HTERT RPE-1 (cell line): ENCODE data around the gene MICAL3.
"Not testable (repeated sequence)": the region's sequence is repeated elsewhere in the genome, so short reads cannot be mapped to it uniquely, and the experiment has no call there.

ENCODE experiments used
- in situ Hi-C: fragments of 300-500 bp; cut with MboI; formaldehyde crosslinking; loops from 4 replicates; pipeline ENCODE4 v1.14.3; 2020; ENCODE audit warnings: low sequenced_read_pairs

The MICAL3 gene

DNA sequence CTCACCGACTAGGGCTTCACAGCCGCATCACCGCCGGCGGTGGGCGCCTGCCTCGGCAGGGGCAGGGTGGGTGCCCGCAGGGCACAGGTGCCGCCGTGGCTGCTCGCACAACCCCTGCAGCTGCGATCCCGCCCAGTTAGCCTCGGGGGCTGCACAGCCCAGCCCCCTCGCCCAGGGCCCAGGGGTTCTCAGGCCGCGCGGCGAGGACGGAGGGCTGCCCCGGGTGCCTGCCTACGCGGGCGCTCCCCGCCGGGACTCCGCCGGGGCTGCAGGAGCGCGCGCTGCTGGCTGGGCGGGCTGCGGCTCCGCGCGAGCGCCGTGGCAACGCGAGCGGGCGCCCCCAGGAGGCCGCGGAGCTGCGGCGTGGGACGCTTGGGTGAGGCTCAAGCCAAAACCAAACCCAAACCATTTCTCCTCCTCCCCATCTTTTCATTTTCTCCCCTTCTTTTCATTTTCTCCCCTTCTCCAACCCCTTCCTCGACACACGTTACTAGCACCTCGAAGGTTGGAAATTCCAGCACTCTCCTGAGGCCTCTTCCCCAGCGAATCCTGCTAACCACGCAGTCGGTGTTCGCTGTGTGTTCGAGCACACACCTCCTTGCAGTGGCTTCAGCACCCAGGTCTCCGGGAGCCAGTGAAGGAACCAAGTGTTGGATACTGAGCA, at the start of gene MICAL3:
TSS of gene MICAL3 (minus strand) at position 286 of the 664 bp plus-strand sequence. CDS start 117,749 bp downstream, outside the sequence.
- in situ Hi-C loops = no loop called here

DNA sequence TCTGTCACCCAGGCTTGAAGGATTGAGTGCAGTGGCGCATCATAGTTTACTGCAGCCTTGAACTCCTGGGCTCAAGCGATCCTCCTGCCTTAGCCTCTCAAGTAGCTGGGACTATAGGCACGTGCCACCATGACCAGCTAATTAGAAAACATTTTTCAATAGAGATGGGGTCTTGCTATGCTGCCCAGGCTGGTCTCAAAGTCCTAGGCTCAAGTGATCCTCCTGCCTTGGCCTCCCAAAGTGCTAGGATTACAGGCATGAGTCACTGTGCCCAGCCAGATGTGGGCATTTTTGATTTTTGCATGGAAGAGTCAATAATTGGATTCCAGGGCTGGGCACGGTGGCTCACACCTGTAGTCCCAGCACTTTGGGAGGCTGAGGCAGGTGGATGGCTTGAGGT, 49.6 kb upstream of the MICAL3 start:
- in situ Hi-C loops = not testable (repeated sequence)

GRCh38 chr22:18073467-18073866, 49.1 kb upstream of the MICAL3 start:
- in situ Hi-C loops = no loop called here

DNA sequence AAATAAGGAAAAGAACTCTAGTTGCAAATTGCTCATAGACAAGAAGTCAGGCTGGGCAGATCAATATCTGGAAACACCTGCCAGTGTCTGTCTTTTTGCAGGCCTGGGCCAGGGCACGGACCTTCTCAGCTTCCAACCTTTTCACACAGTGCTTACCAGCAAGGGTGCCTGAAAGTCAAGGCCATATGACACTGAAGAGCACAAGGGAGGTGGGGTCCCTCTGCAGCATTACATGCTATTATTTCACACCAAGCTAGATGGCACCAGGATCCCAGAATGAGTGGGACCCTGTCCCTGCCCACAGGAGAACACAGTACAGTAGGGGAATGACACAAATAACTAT, 47.6 kb upstream of the MICAL3 start:
- in situ Hi-C loops = no loop called here

- in situ Hi-C loops = not testable (repeated sequence)
Observed at GRCh38 chr22:18071307-18071967, 47.1 kb upstream of the MICAL3 start.

- in situ Hi-C loops = no loop called here
Observed at GRCh38 chr22:18070556-18071306, 46.4 kb upstream of the MICAL3 start.

- in situ Hi-C loops = no loop called here
Observed at GRCh38 chr22:18070041-18070440, 45.7 kb upstream of the MICAL3 start.

DNA sequence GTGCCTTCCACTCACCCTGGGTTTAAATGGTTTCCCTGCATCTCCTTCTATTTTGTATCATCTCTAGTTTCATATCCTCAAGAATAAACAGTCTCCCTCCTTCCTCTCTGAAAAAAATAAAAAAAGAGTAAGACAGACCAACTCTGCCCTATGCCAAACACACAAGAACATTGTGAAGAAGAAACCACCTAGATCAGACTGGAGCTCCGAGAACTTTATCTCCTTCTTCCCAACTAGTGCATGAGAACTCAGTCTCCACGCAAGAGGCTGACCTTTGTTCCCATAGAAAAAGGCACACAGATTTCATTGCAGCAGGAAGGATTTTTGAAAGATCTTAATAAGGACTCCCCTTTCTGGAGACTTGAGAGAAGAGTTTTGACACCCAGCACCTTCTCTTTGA, 44.7 kb upstream of the MICAL3 start:
- in situ Hi-C loops = no loop called here

- in situ Hi-C loops = no loop called here
Observed at GRCh38 chr22:18068381-18068988, 44.1 kb upstream of the MICAL3 start.

- in situ Hi-C loops = no loop called here
Observed at GRCh38 chr22:18067548-18068341, 43.4 kb upstream of the MICAL3 start.

- in situ Hi-C loops = no loop called here
Observed at GRCh38 chr22:18067121-18067520, 42.8 kb upstream of the MICAL3 start.

GRCh38 chr22:18066181-18066859, 42.0 kb upstream of the MICAL3 start:
- in situ Hi-C loops = no loop called here

DNA sequence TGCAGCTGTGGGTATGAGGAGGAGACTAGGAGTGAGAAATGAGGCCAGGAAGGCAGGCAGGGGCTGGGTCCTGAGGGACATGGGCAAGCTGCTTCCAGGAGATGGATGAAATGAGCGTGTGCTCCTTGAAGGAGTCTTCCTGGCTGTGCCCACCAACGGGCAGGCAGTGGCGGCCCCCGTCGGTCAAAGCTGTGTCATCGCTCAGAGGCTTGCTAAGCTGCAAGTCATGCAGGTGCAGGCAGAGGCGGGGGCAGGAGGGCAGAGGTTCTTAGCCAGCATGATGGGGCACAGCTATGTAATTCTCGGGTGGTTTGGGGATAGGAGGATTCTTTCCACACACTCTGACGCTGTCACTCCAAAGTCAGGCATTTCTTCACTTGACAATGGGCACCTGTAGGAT, 40.9 kb upstream of the MICAL3 start:
- in situ Hi-C loops = no loop called here

DNA sequence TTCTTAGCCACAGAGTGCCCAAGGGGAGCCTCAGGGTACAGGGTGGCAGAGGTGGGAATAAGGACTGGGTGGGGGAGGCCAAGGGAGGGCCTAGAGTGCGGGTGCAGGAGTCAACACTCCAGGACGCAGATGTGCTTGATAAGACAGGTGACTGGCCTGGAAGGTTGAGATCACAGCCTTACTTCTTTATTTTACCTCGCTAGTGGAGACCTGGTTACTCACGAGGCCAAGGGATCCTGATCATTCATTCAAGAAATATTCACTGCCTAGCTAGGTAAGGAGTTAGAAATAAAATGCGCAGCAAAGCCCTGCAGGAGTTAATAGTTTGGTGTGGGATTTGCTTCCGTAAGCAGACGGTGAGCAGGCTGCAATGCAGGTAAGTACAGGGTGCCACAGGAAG, 40.3 kb upstream of the MICAL3 start:
- in situ Hi-C loops = no loop called here

- in situ Hi-C loops = not testable (repeated sequence)
Observed at GRCh38 chr22:18063715-18064114, 39.4 kb upstream of the MICAL3 start.

- in situ Hi-C loops = no loop called here
Observed at GRCh38 chr22:18063306-18063705, 38.9 kb upstream of the MICAL3 start.

- in situ Hi-C loops = no loop called here
Observed at GRCh38 chr22:18062421-18062820, 38.1 kb upstream of the MICAL3 start.

GRCh38 chr22:18060646-18061620, 36.6 kb upstream of the MICAL3 start:
- in situ Hi-C loops = no loop called here

DNA sequence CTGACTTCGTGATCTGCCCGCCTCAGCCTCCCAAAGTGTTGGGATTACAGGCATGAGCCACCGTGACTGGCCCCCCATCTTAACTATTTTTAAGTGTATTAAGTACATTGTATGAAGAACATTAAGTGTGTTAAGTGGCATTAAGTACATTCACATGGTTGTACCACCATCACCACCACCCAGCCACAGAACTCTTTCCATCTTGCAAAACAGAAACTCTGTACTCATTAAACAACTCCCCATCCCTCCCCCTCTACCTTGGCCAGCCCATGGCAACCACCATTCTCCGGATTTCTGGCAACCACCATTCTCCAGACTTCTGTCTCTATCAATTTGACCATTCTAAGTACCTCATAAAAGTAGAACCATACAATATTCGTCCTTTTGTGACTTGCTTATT, 35.6 kb upstream of the MICAL3 start:
- in situ Hi-C loops = no loop called here
